BE2C (cell line): ENCODE results near the gene SPI1.

Experiments
- DNase-seq: peaks from one replicate; pipeline ENCODE4 v3.0.0-alpha.2; 2020
- H3K27me3 ChIP-seq: fragments of 250-450 bp; sonication (Bioruptor Pico); 2 replicates; pipeline ENCODE4 v1.5.1; 2020; ENCODE audit warnings: mild to moderate bottlenecking
- H3K36me3 ChIP-seq: fragments of 250-450 bp; sonication (Bioruptor Pico); 2 replicates; pipeline ENCODE4 v1.5.1; 2020; ENCODE audit warnings: mild to moderate bottlenecking
- H3K4me1 ChIP-seq: fragments of 250-450 bp; sonication (Bioruptor Pico); 2 replicates; pipeline ENCODE4 v1.5.1; 2020
- H3K4me3 ChIP-seq: 2 replicates; pipeline ENCODE4 v1.5.1; 2011; ENCODE audit warnings: low read depth, low read length
- H3K9me3 ChIP-seq: fragments of 250-450 bp; sonication (Bioruptor Pico); 2 replicates; pipeline ENCODE4 v1.5.1; 2020
- TF ChIP-seq, protein P1 (sequence below): IDR thresholded peaks from 2 replicates; pipeline ENCODE4 v1.5.1; 2012; ENCODE audit warnings: mild to moderate bottlenecking, low read depth, low read length

Gene SPI1

DNA sequence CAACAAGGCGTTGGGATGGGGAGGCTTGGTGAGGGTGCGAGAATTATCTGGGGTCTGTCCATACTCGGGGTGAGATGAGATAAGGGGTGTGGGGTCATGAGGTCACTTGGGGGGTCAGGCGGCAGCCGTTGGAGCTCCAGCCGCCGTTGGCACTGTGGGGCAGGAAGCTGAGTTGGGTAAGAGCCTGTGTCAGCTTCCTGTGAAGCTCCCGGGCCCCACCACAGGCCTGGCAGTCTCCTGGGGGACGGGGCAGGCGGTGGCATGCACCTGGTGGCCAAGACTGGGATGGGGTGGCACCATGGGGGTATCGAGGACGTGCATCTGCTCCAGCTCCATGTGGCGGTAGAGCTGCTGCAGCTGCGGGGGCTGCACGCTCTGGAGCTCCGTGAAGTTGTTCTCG, 18.8 kb downstream of the SPI1 start:
- TF ChIP-seq, protein P1, sequence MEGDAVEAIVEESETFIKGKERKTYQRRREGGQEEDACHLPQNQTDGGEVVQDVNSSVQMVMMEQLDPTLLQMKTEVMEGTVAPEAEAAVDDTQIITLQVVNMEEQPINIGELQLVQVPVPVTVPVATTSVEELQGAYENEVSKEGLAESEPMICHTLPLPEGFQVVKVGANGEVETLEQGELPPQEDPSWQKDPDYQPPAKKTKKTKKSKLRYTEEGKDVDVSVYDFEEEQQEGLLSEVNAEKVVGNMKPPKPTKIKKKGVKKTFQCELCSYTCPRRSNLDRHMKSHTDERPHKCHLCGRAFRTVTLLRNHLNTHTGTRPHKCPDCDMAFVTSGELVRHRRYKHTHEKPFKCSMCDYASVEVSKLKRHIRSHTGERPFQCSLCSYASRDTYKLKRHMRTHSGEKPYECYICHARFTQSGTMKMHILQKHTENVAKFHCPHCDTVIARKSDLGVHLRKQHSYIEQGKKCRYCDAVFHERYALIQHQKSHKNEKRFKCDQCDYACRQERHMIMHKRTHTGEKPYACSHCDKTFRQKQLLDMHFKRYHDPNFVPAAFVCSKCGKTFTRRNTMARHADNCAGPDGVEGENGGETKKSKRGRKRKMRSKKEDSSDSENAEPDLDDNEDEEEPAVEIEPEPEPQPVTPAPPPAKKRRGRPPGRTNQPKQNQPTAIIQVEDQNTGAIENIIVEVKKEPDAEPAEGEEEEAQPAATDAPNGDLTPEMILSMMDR = no peak
- DNase-seq = no peak
- no peaks in the 10 kb centered on the region for H3K4me1 ChIP-seq
- H3K36me3 ChIP-seq = no peaks in the 10 kb centered on the region
- no peaks in the 10 kb centered on the region for H3K9me3 ChIP-seq
- H3K27me3 ChIP-seq = no peaks in the 10 kb centered on the region
- no peak overlapping the region for H3K4me3 ChIP-seq

DNA sequence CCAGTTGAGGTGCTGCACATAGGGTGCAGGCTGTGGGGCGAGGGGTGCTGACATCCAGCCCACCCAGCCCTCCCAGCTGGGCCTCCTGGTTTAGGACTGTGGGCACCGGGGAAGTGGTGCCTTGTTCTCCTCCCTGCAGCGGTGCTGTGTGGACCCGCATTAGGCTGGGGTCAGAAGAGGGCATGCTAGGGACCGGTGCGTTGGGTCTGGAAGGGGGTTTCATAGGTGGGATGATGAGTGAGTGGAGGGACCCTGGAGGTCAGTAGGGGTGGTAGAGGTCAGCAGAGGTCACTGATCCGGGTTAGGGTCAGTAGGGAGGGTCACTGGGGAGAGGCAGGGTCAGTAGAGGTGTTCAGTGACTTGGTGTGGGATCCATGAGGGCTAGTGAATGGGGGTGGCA, 19.2 kb downstream of the SPI1 start:
- no peaks in the 10 kb centered on the region for H3K9me3 ChIP-seq

DNA sequence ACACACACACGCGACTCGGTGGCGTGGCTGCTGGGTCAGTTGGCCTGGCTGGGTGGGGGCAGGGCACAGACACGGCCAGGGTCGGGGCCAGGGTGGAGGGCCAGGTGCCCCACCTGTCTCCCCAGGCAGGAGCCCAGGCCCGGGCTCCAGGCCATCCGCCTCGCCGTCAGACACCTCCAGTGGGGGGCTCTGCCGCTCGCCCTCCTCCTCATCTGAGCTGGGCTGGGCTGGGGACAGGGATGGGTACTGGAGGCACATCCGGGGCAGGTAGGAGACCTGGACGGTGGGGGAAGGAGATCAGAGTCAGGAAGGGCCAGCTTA, 19.7 kb downstream of the SPI1 start:
- H3K27me3 ChIP-seq = no peaks in the 10 kb centered on the region
- TF ChIP-seq, protein P1 = no peak
- H3K36me3 ChIP-seq = no peaks in the 10 kb centered on the region
- H3K4me1 ChIP-seq = no peaks in the 10 kb centered on the region
- H3K9me3 ChIP-seq = no peaks in the 10 kb centered on the region
- H3K4me3 ChIP-seq = no peak overlapping the region
- no peak for DNase-seq

More for the DNA sequence above, 19.2 kb downstream of the SPI1 start:
- Histone ChIP-seq H3K4me1 (no peaks in the 10 kb centered on the region), H3K36me3 (no peaks in the 10 kb centered on the region), H3K27me3 (no peaks in the 10 kb centered on the region), H3K4me3 (no peak overlapping the region)
- TF ChIP-seq, protein P1 = no peak
- no peak for DNase-seq

DNA sequence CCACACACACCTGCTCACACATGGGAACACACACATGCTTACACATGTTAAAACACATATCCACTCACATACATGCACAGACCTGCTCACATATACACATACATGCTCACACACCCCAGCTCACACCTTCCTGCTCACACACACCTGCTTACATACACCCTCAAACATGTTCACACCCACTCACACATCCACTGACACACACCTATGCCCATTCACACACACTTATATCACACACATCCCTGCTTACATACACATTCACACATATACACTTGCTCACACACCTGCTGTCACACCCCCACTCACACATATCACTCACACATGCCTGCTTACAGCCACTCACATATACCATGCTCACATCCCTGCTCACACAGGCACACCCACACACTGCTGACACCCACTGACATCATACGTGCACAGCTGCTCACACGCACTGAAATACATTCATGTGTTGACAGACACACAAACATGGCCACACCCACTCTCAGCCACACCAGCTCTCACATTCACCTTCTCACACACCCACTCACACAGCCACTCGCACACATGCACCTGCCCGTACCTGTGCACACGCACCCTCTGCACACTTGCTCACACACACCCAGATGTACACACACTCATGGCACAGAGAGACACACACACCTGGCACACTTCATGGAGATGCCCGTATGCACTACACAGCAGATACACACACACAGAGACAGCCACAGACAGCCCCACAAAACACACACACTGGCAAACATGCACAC, 20.2 kb downstream of the SPI1 start:
- TF ChIP-seq, protein P1 = no peak
- no peaks in the 10 kb centered on the region for H3K27me3 ChIP-seq
- no peaks in the 10 kb centered on the region for H3K9me3 ChIP-seq
- no peaks in the 10 kb centered on the region for H3K4me1 ChIP-seq
- DNase-seq = no peak
- no peak overlapping the region for H3K4me3 ChIP-seq
- no peaks in the 10 kb centered on the region for H3K36me3 ChIP-seq

DNA sequence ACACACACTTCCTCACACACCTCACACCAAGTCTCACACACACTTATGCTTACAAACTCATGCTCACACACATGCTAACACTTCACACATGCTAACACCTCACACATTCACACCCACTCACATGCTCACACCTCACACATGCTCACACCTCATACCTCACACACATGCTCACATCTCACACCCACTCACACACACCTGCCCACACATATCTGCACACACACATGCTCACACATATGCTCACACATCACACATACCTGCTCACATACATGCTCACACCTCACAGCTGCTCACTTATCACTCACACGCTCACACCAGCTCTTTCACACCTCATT, 21.4 kb downstream of the SPI1 start:
- no peak overlapping the region for H3K4me3 ChIP-seq
- no peak for DNase-seq
- peaks cover 3% of the 10 kb centered on the region for H3K4me1 ChIP-seq
- no peaks in the 10 kb centered on the region for H3K27me3 ChIP-seq
- TF ChIP-seq, protein P1 = no peak
- H3K36me3 ChIP-seq = no peaks in the 10 kb centered on the region
- no peaks in the 10 kb centered on the region for H3K9me3 ChIP-seq

DNA sequence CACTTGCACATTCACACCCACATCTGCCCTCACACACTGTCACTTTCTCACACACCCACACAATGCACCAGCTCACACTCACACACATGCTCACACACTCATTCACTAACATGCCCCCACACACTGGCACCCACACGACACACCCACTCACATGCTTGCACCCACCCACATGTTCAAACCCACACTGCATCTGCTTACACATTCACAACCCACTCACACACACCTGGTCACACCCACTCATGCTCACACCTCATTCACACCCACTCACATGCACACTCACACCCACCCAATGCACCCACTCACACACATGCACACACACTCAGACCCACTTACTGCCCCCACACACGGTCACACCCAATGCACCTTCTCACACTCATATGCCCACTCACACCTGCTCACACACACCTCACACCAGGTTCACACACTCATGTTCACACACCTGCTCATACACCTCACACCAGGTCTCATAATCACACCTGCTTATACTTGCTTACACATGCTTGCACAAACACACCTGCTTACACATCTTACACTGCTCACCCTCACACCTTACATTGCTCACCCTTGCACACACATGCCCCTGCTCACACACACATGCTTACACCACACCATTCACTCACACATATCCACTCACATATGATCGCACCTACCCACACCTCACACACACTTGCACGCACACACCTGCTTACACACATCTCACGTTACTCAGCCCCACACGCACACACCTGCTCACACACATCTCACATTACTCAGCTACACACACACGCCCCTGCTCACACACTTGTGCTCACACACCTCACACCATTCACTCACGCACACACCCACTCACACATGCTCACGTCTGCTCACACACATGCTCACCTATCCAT, 22.0 kb downstream of the SPI1 start:
- Histone ChIP-seq H3K4me1 (peaks cover 9% of the 10 kb centered on the region), H3K9me3 (no peaks in the 10 kb centered on the region), H3K4me3 (no peak overlapping the region), H3K36me3 (no peaks in the 10 kb centered on the region), H3K27me3 (no peaks in the 10 kb centered on the region)
- TF ChIP-seq, protein P1 = no peak
- no peak for DNase-seq
